C4-2B (cell line): ENCODE results near the gene UGT1A9.

ENCODE experiments used
- H3K27ac ChIP-seq: fragments of 450-650 bp; 2 replicates; pipeline ENCODE4 v1.5.1; 2017
- ZFX ChIP-seq: fragments of 450-650 bp; IDR thresholded peaks from 2 replicates; pipeline ENCODE4 v1.6.1; 2017
- TF ChIP-seq, protein P1 (sequence below): fragments of 450-650 bp; conservative IDR thresholded peaks from 2 replicates; pipeline ENCODE4 v1.5.1; 2017; ENCODE audit warnings: mild to moderate bottlenecking

The UGT1A9 gene

GRCh38 chr2:233702238-233702637, 30.5 kb downstream of the UGT1A9 start:
- no peak overlapping the region for H3K27ac ChIP-seq
- no peak for TF ChIP-seq ZFX
- TF ChIP-seq, protein P1, sequence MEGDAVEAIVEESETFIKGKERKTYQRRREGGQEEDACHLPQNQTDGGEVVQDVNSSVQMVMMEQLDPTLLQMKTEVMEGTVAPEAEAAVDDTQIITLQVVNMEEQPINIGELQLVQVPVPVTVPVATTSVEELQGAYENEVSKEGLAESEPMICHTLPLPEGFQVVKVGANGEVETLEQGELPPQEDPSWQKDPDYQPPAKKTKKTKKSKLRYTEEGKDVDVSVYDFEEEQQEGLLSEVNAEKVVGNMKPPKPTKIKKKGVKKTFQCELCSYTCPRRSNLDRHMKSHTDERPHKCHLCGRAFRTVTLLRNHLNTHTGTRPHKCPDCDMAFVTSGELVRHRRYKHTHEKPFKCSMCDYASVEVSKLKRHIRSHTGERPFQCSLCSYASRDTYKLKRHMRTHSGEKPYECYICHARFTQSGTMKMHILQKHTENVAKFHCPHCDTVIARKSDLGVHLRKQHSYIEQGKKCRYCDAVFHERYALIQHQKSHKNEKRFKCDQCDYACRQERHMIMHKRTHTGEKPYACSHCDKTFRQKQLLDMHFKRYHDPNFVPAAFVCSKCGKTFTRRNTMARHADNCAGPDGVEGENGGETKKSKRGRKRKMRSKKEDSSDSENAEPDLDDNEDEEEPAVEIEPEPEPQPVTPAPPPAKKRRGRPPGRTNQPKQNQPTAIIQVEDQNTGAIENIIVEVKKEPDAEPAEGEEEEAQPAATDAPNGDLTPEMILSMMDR, result no peak

DNA sequence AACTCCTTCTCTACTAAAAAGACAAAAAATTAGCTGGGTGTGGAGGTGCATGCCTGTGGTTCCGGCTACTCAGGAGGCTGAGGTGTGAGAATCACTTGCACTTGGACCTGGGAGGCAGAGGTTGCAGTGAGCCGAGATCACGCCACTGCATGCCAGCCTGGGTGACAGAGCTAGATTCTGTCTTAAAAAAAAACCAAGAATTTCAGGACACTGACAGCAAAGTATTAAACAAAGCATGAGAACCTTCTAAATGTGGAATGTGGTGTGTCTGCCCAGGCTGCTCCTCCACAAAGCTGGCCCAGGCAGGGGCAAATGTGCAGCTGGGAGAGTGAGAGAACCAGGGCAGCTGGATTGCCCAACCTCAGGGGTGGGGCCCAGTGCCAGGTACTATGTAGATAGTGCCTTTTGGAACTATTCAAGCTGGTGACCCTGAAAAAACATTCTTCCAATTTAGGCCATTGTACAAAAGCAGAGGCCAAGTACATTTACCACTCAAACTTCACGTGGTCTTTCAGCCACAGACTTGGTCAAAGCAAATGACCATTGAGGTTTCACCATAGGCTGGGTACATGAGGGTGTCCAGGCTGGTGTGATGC, 34.3 kb downstream of the UGT1A9 start:
- H3K27ac ChIP-seq, result peak overlapping the region; percentile 24; the same call in 1 of the 2 replicates

DNA sequence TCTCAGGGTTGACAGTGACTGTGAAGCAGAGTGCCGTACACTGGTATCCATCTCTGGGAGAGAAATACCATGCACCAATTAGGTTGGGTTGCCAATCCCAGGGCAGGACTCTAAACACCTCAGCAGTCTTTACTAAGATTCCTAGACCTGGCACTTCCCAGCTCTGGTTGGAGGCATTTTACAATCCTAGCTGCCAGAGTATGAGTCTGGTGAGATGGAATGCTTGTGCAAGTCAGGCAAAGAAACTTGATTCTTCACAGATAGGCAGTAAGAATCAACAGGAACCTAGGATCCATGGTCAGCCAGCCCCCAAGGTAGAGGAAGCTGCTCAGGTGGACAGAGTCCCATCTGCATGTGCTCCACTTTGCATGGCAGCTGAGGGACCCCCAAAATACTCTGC, 35.0 kb downstream of the UGT1A9 start:
- no peak for TF ChIP-seq ZFX
- TF ChIP-seq, protein P1, result no peak
- H3K27ac ChIP-seq, result peak overlapping the region; percentile 36; the same call in 1 of the 2 replicates

More for the DNA sequence above, 34.3 kb downstream of the UGT1A9 start:
- TF ChIP-seq ZFX, result no peak
- TF ChIP-seq, protein P1, result no peak

- no peak for TF ChIP-seq ZFX
- TF ChIP-seq, protein P1, result no peak
- H3K27ac ChIP-seq, result peak overlapping the region; percentile 55
Measured at GRCh38 chr2:233707940-233708644, 36.4 kb downstream of the UGT1A9 start.

- no peak overlapping the region; the same call in 1 of the 2 replicates for H3K27ac ChIP-seq
- no peak for TF ChIP-seq ZFX
- TF ChIP-seq, protein P1, result no peak
Measured at GRCh38 chr2:233708942-233709341, 37.2 kb downstream of the UGT1A9 start.

DNA sequence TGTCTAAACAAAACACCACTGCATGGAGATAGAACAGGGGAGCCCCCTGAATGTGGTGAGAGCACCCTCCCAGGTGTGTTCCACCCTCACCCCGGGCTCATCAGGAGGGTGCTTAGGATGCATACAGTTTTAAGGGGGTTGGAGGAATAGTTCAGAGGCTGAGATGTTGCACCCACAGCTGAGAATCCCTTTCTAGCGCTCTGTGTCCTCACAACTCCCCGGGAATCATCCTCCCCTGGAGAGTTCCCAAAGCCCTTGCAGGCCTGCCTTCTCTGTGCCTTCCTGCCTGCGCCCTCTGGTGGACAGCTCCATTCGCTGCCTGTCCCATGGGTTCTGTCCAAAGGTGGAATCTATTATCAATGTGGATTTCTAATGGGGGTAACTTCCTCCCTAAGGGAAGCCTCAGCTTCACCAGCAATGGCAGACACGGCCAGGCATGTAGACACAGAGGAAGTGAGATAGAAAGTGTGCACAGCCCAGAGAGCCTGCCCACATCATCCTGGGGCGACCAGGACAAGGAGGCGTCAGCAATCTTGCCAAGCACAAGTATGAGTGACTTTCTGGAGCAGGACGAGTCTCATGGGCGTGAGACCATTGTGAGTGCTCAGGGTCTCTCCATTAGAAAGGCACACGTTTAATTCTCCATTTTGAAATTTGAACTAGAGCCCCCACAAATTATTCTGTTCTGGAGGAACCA, 39.8 kb downstream of the UGT1A9 start:
- peak overlapping the region; percentile 47 for H3K27ac ChIP-seq

More for the DNA sequence above, 39.8 kb downstream of the UGT1A9 start:
- TF ChIP-seq, protein P1, result peak; percentile 91
- no peak for TF ChIP-seq ZFX
